Ishikawa (cell line): Measurements from ENCODE around the gene HOOK2.

Experiments used
- EP300 ChIP-seq: IDR thresholded peaks from 2 replicates; pipeline ENCODE4 v1.6.1; 2012; ENCODE audit warnings: borderline replicate concordance
- RAD21 ChIP-seq: IDR thresholded peaks from 2 replicates; pipeline ENCODE4 v1.6.1; 2012; ENCODE audit warnings: low read depth
- TAF1 ChIP-seq: IDR thresholded peaks from 2 replicates; pipeline ENCODE4 v1.6.1; 2012; ENCODE audit warnings: low read depth, mild to moderate bottlenecking
- TCF12 ChIP-seq: IDR thresholded peaks from 2 replicates; pipeline ENCODE4 v1.6.1; 2012; ENCODE audit warnings: low read depth
- TF ChIP-seq, protein P1 (sequence below): IDR thresholded peaks from 2 replicates; pipeline ENCODE4 v1.6.1; 2012

DNA sequence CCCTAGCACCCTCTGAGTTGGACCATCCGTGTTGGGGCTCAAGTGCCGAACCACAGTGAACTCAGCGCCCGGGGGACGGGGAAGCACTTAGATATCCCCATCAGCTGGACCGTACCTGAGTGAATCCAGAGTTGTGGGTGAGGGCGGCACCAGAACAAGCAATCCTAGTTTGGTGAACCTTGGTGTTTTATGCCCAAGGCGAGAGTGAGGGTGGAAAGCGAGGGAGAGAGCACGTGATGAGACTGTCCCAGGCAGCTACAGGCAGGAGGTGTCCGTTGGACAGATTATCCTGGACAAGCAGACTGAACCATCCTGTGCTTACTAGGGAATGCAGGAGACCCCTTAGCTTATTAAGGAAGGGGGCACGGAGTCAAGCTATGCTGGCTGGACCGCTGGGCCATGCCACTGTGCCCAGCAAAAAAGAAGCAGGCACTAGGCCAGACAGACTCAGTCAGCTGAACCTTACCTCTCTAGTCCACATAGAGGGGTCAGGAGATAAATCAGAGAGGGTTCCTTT lies 37.5 kb downstream of the HOOK2 start:
- TF ChIP-seq, protein P1, sequence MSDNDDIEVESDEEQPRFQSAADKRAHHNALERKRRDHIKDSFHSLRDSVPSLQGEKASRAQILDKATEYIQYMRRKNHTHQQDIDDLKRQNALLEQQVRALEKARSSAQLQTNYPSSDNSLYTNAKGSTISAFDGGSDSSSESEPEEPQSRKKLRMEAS: no peak
- TF ChIP-seq TAF1 (no peak), TCF12 (no peak), EP300 (no peak), RAD21 (no peak)
